Activated T-cell treated with anti-CD3 and anti-CD28 coated beads for 4 hours (primary cell): ENCODE measurements around the gene SMIM36.
"Not testable (repeated sequence)": the region's sequence is repeated elsewhere in the genome, so short reads cannot be mapped to it uniquely, and the experiment has no call there.

Experiments
- DNase-seq: peaks from one replicate; pipeline ENCODE4 v3.0.0-alpha.2; 2020

Gene SMIM36

DNA sequence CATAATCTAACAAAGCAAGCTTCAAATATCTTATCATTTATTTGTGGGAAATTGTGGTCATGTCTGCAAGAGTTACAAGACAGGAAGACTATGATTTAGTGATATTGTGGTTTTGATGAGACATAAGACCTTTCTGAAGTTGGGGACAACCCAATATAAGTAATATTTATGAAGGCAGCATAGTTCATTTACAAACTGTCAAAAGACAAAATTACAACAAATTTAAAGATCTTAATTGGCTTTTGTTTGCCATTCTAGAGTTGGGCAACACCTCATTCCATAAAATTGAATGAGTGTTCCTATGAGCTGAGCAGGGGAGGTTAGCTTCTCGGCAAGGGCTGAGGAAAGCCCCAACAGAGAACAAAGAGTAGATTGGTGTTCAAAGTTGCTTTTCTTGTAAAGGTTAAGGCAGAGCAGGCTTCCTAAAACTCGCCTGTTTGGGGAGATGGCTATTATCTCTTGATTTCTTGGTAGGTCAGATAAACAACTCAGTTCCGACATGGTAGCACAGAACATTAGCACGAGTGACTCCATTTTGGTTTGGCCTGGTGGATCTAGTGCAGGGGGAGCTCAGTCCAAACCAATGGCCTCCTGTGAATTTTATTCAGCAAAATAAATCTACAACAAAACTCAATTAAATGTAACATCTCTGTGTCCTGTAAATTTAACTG is 78.8 kb downstream of the SMIM36 start:
- no peak for DNase-seq

GRCh38 chr17:55431914-55432313 is 79.3 kb downstream of the SMIM36 start:
- not testable (repeated sequence) for DNase-seq

- DNase-seq: no peak
Measured at GRCh38 chr17:55430541-55431288, 80.5 kb downstream of the SMIM36 start.

- DNase-seq: no peak
Measured at GRCh38 chr17:55427587-55427882, 83.7 kb downstream of the SMIM36 start.

- no peak for DNase-seq
Measured at GRCh38 chr17:55426851-55427586, 84.2 kb downstream of the SMIM36 start.

- no peak for DNase-seq
Measured at GRCh38 chr17:55424893-55425540, 86.2 kb downstream of the SMIM36 start.

- DNase-seq: no peak
Measured at GRCh38 chr17:55423535-55423934, 87.7 kb downstream of the SMIM36 start.

DNA sequence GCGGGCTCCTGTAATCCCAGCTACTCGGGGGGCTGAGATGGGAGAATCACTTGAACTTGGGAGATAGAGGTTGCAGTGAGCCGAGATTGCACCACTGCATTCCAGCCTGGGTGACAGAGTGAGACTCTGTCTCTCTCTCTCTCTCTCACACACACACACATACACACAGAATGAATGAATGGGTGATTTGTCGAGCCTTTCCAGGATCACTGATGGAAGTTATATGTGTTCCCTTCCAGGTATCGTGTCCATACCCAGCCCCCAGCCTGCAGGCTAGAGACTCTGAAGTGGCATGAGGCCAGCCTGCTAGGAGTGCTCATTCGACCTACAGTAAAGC is 88.5 kb downstream of the SMIM36 start:
- DNase-seq: not testable (repeated sequence)

GRCh38 chr17:55421179-55421934 is 89.9 kb downstream of the SMIM36 start, which contains the start of gene MMD:
TSS of gene MMD (minus strand) at chr17:55421835. CDS start at chr17:55421695, 140 bp downstream.
- DNase-seq: no peak

DNA sequence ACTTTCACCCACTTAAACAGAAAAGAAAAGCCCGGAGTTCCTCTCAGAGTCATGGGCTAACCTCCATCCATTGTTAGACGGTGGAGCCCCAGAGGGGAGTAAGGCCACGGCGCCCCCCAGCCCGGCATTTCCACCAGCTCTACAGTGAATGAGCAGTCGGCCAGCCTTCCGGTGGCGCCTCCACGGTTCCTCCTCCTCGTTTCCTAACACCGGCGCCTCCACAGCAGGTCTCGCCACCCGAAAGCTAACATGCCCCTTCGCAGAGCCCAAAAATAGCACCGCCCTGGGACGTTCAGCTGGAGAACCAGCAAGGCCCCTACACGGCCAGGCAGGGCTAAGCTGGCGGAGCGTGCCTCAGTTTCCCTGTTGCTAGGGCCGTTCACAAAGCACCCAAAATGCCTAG is 90.5 kb downstream of the SMIM36 start:
- DNase-seq: peak; percentile 19

GRCh38 chr17:55420067-55420775 is 91.0 kb downstream of the SMIM36 start:
- DNase-seq: peak; percentile 14

GRCh38 chr17:55418369-55419268 is 92.6 kb downstream of the SMIM36 start:
- no peak for DNase-seq

GRCh38 chr17:55417411-55418268 is 93.6 kb downstream of the SMIM36 start:
- no peak for DNase-seq

DNA sequence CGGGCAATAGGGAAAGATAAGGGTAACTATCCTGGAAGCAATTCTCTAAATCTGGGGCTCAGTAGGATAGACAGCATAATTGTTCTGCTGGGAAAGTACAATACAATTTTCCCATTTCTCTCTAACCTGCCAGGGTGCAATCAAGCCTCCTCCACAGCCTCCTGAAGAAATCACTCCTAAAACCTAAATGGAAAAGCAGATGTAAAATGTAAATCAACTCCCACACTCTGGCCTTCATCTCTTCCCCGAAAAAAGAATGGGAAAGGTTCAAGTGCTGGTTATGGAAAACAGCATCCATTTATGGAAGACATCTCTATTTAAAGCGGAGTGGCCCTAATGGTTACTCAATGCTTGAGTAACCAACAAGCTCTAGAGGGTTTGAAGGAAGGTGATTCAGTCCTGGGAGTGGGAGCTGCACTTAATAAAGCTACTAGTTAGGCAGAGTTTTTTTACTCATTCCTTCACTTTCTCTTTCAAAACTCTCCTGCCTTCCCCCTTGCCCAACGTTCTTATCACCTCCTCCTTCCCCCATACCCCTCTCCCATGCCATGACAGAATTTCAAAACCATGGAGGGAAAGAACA is 94.7 kb downstream of the SMIM36 start:
- no peak for DNase-seq

DNA sequence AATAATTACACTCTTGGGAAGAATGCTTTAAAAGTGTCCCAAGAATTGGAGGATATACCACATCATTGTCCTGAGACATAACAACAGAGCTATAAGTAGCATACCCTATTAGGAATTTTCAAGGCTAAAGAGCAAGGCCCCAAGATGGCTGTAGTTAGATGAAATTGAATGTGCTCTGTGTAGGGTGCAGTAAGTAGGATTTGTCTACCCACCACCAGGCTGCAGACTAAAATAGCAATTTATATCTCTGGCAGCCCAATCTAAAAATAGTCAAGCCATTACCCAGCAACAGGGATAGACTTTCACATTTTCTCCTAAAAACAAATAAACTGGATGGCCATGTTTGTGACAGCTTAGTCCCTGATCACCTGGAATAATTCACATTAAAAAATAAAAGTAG is 95.3 kb downstream of the SMIM36 start:
- DNase-seq: no peak

DNA sequence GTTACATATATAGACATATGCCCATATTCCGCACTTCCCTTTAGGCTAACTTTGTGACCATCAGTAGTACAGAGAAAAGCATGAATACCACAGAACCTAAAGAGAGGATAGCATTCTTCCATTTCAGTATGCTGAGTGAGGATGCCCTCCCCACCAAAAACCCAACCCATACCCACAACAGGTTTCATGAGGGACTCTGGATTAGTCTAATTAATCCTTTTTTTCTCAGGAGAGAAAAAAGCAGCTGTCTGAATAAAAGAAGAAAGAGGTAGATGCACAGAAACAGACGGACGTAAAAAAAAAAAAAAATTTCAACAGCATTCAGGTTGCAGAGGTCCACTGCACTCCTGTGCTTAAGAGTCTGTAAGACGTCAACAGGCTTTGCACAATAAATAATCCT is 96.3 kb downstream of the SMIM36 start:
- DNase-seq: no peak

- DNase-seq: no peak
Measured at GRCh38 chr17:55413825-55414489, 97.3 kb downstream of the SMIM36 start.

- no peak for DNase-seq
Measured at GRCh38 chr17:55411463-55411855, 99.8 kb downstream of the SMIM36 start.
